HEK293T (cell line): ENCODE measurements around the gene TEX26.

Source experiments
- BHLHE40 ChIP-seq: fragments of 450-650 bp; IDR thresholded peaks from 2 replicates; pipeline ENCODE4 v1.6.1; 2016; ENCODE audit warnings: mild to moderate bottlenecking, moderate library complexity, borderline replicate concordance
- CTBP1 ChIP-seq: fragments of 450-650 bp; IDR thresholded peaks from 2 replicates; pipeline ENCODE4 v1.6.1; 2016; ENCODE audit warnings: borderline replicate concordance
- ELF4 ChIP-seq: fragments of 450-650 bp; IDR thresholded peaks from 2 replicates; pipeline ENCODE4 v1.6.1; 2017; ENCODE audit warnings: antibody characterized with exemption
- FOXA1 ChIP-seq: fragments of 450-650 bp; IDR thresholded peaks from 2 replicates; pipeline ENCODE4 v1.6.1; 2016; ENCODE audit warnings: mild to moderate bottlenecking
- FOXK2 ChIP-seq: fragments of 450-650 bp; IDR thresholded peaks from 2 replicates; pipeline ENCODE4 v1.6.1; 2016; ENCODE audit warnings: mild to moderate bottlenecking
- FOXM1 ChIP-seq: fragments of 450-650 bp; IDR thresholded peaks from 2 replicates; pipeline ENCODE4 v1.6.1; 2017; ENCODE audit warnings: mild to moderate bottlenecking, borderline replicate concordance
- HDGF ChIP-seq: fragments of 450-650 bp; IDR thresholded peaks from 2 replicates; pipeline ENCODE4 v1.6.1; 2017; ENCODE audit warnings: antibody characterized with exemption, borderline replicate concordance
- L3MBTL2 ChIP-seq: fragments of 450-650 bp; conservative IDR thresholded peaks from 2 replicates; pipeline ENCODE4 v1.6.1; 2016; ENCODE audit warnings: mild to moderate bottlenecking
- NFRKB ChIP-seq: fragments of 450-650 bp; IDR thresholded peaks from 2 replicates; pipeline ENCODE4 v1.6.1; 2016; ENCODE audit warnings: mild to moderate bottlenecking, moderate library complexity
- SP1 ChIP-seq: fragments of 450-650 bp; IDR thresholded peaks from 2 replicates; pipeline ENCODE4 v1.6.1; 2017
- SUZ12 ChIP-seq: fragments of 450-650 bp; IDR thresholded peaks from 2 replicates; pipeline ENCODE4 v1.6.1; 2016; ENCODE audit warnings: mild to moderate bottlenecking
- ZNF384 ChIP-seq: fragments of 450-650 bp; IDR thresholded peaks from 2 replicates; pipeline ENCODE4 v1.6.1; 2016
- TF ChIP-seq, protein P1 (sequence below): fragments of 450-650 bp; IDR thresholded peaks from 2 replicates; pipeline ENCODE4 v1.6.1; 2016

GRCh38 chr13:30895773-30896172 lies 36.7 kb upstream of the TEX26 start:
- TF ChIP-seq SP1 (no peak), CTBP1 (no peak), L3MBTL2 (no peak), NFRKB (no peak), FOXM1 (no peak), SUZ12 (no peak), ELF4 (no peak), ZNF384 (no peak), FOXA1 (no peak), BHLHE40 (no peak), HDGF (no peak), FOXK2 (no peak)
- TF ChIP-seq, protein P1, sequence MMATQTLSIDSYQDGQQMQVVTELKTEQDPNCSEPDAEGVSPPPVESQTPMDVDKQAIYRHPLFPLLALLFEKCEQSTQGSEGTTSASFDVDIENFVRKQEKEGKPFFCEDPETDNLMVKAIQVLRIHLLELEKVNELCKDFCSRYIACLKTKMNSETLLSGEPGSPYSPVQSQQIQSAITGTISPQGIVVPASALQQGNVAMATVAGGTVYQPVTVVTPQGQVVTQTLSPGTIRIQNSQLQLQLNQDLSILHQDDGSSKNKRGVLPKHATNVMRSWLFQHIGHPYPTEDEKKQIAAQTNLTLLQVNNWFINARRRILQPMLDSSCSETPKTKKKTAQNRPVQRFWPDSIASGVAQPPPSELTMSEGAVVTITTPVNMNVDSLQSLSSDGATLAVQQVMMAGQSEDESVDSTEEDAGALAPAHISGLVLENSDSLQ, result no peak
